Ovary (tissue), 3 donors: ENCODE measurements around the gene FUT7.

Experiments used
- POLR2A ChIP-seq: fragments of 450-650 bp; IDR thresholded peaks from one replicate; pipeline ENCODE4 v1.6.1; 2017; ENCODE audit warnings: antibody characterized with exemption, mild to moderate bottlenecking, moderate library complexity
- TF ChIP-seq, protein P1 (sequence below), 3 donors: fragments of 450-650 bp in 2 of 3; fragments of 200-600 bp in 1 of 3; IDR thresholded peaks; one replicate each; pipeline versions ENCODE4 v1.5.1 to v1.8.0; 2016 to 2022; ENCODE audit warnings: antibody characterized with exemption in 3 of 3, mild to moderate bottlenecking in 1 of 3
- donor health status: DM: no; HTN: no; CAD: no.

DNA sequence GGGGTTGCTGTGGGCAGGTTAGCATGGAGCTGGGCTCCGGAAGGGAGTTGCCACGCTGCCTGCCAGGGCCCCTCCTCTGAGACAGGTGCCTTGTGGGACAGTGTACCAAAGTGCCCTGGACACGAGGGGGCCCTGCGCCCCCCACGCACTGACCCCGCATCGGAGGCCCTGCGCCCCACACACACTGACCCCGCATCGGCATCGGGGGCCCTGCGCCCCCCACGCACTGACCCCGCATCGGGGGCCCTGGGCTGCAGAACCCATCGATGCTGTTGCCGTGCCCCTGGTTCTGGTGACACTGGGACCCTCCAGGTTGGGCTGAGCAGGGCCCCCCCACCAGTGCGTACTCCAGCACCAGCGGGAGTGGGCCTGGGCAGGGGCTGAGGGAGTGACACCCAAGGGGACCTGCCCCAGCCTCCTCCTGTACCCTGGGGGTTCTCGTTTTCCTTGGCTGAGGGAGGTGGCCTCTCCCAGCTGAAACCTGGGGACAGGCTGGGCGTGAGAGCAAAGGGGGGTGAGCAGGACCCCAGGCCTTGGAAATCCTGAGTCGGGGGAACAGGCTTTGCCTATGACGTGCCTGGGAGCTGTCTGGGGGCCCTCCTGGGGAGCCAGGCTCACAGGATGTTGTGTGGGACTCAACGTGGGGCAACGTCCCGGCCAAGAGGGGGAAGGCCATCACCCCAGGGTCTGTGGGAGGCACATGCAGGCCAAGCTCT, 31.6 kb upstream of the FUT7 start:
- TF ChIP-seq, protein P1, sequence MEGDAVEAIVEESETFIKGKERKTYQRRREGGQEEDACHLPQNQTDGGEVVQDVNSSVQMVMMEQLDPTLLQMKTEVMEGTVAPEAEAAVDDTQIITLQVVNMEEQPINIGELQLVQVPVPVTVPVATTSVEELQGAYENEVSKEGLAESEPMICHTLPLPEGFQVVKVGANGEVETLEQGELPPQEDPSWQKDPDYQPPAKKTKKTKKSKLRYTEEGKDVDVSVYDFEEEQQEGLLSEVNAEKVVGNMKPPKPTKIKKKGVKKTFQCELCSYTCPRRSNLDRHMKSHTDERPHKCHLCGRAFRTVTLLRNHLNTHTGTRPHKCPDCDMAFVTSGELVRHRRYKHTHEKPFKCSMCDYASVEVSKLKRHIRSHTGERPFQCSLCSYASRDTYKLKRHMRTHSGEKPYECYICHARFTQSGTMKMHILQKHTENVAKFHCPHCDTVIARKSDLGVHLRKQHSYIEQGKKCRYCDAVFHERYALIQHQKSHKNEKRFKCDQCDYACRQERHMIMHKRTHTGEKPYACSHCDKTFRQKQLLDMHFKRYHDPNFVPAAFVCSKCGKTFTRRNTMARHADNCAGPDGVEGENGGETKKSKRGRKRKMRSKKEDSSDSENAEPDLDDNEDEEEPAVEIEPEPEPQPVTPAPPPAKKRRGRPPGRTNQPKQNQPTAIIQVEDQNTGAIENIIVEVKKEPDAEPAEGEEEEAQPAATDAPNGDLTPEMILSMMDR (IDR thresholded peaks at IDR 0.05): no peak
- TF ChIP-seq POLR2A: no peak
